GM21529 (cell line): ENCODE data around the gene WFIKKN1.

Source experiments
- ATAC-seq: cut with Tn5 transposase; IDR thresholded peaks from one replicate; pipeline ENCODE4 v1.9.1; 2021; ENCODE audit not compliant: unreplicated experiment

WFIKKN1 gene, protein sequence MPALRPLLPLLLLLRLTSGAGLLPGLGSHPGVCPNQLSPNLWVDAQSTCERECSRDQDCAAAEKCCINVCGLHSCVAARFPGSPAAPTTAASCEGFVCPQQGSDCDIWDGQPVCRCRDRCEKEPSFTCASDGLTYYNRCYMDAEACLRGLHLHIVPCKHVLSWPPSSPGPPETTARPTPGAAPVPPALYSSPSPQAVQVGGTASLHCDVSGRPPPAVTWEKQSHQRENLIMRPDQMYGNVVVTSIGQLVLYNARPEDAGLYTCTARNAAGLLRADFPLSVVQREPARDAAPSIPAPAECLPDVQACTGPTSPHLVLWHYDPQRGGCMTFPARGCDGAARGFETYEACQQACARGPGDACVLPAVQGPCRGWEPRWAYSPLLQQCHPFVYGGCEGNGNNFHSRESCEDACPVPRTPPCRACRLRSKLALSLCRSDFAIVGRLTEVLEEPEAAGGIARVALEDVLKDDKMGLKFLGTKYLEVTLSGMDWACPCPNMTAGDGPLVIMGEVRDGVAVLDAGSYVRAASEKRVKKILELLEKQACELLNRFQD

DNA sequence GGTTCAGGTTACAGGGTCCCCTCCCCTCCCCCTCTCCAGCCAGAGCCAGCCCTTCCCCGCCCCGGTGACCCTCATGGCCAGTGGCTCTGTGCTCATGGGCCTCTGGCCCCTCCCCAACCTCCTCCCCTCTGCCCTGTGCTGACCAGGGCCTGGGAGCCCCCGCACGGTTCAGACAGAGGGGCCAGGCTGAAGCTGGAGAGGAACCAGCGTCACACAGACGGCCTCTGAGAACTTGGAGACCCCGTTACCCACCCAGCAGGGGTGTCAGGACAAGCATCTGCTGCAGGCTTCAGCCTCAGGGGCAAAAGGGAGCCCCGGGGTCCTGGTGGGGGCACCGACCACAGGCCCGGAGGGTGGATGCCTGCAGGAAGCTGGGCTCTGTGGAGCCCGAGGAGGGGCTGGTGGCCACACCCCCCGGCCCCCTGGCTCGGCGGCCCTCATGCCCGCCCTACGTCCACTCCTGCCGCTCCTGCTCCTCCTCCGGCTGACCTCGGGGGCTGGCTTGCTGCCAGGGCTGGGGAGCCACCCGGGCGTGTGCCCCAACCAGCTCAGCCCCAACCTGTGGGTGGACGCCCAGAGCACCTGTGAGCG, at the start of gene WFIKKN1:
WFIKKN1 (plus strand) TSS at position 171 of the 591 bp plus-strand sequence; CDS start at position 440, 269 bp downstream.
- no peak for ATAC-seq

DNA sequence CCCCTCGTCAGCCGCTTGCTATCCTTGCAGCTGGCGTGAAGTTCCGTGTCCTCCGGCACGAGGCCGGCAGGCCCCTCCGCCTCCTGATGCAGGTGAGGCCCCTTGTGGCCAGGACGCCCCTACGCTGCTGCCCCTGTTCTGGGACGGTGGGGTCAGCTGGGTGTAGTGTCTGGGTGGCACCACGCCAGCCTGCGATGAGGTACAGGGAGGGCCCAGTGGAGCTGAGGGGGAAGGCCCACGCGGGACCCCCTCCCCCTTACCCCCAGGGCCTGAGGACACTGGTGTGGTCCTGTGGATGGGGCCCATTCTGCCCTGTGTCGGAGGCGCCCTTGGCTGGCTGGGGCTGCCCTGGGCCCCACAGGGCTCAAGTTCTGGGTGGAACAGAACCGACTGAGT, 48.6 kb upstream of the WFIKKN1 start:
- ATAC-seq, result no peak

DNA sequence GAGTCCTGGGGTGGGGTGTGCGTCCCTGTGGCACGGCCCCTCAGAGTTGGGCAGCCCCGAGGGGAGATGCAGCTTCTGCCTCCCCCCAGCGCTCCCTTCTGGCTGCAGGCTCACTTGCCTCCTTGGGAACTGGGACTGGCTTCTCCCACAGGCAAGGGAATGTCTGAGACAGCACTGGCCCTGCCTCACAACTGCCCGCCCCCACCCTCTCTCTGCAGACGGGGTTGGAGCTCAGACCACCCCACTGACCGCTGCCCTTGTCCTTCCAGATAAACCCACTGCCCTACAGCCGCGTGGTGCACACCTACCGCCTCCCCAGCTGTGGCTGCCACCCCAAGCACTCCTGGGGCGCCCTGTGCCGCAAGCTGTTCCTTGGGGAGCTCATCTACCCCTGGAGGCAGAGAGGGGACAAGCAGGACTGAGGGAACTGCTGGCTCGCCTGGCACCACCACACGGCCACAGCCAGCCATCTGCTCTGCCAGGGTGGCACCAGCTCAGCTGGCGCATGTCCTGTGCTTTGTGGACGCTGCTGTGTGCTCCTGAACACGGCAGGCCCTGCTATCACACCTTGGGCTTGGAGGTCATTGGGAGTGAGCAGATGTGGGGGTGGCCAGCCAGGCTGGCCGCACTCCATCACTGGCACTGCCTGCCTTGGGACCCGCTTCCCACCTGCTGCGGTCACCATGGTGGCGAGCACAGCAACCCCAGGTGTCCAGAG, 48.0 kb upstream of the WFIKKN1 start:
- no peak for ATAC-seq

DNA sequence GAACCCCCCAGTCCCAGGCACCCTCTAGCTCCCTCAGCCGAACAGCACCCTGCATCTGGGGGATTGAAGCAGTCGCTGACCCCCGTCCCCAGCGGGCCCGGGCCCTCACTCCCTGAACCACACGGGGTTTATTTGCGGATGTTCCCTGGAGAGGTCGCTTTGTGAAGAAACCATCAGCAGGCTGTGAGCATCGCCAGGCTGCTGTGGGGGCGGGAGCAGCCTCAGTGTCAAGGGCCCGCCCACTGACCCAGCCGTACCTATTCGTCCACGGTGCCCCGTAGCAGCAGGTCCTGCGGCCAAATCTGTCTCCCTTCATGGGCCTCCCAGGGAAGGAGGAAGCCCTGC, 47.3 kb upstream of the WFIKKN1 start:
- ATAC-seq, result no peak

DNA sequence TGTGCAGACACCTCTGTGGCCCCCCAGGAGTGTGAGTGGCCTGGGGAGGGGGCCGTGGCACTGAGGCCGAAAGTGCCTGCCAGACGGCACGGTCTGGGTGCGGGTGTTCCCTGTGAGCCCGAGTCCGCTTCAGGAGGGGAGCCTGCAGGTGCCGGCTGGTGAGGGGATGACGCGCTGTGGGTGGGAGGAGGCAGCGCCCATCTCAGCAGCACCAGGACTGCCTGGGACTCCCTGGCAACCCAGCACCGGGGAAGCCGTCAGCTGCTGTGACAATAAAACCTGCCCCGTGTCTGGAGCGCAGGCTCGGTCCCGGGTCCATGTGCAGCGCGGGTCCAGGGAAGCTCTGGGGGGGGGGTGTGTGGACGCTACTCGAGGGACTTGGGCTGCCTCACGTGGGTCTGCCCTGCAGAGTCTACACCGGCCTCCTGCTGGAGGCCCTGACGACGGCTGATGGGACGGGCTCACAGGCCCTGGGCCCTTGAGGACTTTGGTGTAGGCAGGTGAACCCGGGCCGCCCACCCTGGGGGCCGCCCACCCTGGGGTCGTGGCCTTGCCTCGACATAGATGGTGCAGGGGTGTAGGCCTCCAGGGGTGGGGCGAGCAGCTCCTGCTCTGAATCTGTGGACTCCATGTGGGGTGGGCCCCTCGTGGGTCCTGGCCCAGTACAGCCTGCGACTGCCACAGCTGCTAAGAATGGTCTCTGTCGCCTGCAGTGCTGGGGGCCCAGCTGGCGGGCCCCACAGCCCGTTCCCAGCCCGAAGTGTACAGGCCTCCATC, 46.8 kb upstream of the WFIKKN1 start:
- no peak for ATAC-seq

DNA sequence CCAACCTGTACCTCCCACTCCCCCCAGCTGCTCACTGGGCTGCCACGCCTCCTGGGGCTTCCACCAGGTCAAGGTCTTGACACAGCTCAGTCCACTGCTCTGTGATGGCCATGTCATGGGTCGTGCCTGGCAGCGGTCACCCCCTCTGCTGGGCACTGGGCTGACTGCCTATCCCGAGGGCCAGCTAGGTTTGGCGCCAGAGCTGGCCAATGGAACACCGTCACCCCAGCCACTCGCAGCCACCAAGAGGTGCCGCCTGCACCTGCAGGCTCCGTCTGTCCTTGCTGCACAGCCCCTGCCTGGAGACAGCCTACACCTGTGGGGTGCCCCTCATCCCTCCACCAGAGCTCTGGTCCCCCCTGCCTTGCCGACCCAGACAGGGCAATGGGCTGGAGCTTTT, 45.4 kb upstream of the WFIKKN1 start:
- ATAC-seq, result no peak

DNA sequence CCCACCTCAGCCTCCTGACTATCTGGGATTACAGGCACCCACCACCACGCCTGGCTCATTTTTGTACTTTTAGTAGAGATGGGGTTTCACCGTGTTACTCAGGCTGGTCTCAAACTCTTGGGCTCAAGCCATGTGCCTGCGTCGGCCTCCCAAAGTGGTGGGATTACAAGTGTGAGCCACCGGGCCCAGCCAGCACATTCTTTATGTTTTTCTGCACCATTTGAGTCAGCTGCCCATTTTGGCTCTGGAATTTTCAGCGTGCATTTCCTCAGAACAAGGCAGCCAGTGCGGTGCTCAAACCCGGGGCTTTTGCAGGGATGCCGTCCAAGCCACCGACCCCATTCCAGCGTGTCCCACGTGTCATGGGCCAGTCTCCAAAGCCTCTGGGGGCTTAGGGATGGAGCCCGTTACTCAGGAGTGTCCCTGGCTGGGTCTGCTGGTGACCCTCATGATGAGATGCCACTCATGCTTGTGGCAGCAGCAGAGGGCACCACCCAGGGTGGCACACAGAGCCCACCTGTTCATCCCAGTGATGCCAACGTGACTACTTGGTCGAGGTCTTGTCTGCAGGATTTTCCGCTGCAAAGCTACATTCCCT, 44.6 kb upstream of the WFIKKN1 start:
- no peak for ATAC-seq

DNA sequence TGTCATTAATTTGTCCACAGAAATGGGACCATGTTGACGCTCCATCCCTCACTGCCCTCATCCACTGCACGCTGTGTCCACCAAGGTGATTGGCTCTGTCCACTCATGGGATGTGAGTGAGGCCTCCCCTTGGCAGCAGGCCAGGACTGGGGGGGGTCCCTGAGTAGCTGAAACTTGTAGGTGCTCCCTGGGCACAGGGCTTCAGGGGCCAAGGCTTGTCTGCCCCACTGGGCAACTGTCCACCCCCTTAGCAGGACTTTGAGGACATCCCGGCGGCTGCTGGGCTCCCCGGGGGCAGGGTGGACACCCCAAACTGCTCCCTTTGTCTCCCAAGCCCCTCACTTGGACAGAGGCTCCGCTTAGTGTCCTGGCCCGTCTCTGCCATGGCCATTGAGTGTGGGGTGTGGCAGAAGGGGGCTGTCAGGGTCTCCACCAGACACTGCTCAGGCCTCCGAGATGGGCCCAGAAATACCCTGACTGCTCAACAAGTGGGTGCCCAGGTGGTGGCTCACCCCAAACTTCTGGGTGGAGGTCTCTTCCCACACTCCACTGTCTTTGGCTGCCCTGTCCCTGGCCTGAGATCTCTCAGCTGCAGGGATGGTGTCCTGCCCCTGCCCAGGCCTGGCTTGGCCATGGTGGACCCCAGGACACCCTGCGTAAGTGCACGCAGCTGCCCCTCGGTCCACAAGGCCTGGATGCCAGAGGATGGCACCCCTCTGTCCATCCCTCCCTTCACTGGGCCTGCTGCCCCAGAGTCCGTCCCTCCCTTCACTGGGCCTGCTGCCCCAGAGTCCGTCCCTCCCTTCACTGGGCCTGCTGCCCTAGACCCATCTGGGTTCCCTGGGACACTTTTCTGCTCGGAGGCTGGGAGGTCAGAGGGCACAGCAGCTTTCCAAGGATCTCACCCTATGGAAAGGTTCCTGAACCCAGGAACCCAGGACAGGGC, 43.9 kb upstream of the WFIKKN1 start:
- ATAC-seq, result no peak

DNA sequence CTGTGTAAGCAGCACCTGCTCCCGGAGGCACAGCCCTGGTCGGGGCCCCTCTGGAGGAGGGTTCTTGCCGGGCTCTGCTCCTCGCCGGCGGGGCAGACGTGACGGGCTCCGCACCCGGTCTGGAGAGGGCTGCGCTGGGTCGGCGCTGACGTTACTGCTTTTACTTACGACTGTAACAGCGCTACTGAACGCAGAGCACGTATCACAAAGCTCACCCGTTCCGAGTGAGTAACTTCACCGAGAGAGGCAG, 42.2 kb upstream of the WFIKKN1 start:
- ATAC-seq, result peak; percentile 7

DNA sequence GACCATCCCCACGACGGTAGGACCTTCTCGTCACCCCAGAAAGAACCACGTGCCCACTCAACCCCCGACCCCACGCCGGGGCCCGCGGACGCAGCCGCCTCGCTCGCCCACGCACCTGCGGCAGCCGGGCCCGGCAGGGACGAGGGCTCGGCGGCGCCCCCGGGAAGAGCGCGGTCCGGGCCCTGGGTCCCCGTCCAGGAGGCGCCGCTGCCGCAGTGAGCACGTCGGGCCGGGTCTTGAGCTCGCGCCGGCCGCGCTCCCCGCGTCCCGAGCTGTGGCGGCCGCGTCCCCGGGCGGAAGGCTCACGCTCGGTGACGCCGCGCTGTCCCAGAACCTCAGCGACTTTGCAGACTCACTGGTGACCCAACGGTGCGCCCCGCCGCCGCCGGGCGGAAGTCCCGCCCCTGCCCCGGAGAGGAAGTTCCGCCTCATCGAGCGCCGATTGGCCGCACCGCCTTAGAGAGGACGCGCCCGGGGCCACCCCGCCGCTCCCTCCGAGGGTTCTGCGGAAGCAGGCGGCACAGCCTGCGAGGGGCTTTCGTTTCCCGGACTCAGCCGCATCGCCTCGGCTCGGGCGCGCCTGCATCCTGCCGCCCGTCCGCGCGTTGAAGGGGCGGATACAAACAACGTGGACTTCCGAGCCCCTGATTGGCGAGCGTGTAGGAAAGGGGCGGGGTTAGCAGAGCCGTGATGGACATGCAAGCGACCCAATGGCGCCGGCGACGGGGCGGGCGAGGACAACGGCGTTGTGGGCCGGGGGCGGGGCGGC, 41.7 kb upstream of the WFIKKN1 start:
- ATAC-seq, result peak; percentile 70

DNA sequence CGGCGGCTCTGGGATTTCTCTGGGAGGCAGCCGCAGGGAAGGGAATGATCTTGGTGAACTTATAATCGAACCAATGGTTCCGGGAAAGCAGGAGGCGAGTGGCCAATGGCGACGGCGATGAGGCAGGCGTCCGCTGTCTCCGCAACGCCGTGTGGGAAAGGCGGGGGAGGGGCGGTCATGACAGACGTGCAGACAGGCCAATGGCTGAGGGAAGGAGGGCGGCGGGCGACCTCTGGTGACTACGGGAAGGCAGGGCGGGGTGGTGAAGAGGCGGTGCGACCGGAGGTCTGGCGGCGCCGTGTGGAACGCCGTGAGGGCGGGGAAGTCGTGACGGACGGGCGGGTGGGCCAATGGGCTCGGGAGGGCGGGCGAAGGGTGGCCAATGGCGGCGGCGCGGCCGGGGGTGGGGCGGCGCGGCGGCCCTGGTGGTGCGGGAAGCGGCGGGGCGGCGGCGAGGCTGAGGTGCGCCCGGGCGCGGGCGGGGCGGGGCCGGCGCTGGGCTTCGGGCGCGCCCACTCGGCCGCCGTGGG, 41.1 kb upstream of the WFIKKN1 start, which contains the start of gene RAB40C:
RAB40C (plus strand) TSS at position 409 of the 530 bp plus-strand sequence. CDS start 226 bp downstream, outside the sequence.
- ATAC-seq, result peak; percentile 79

DNA sequence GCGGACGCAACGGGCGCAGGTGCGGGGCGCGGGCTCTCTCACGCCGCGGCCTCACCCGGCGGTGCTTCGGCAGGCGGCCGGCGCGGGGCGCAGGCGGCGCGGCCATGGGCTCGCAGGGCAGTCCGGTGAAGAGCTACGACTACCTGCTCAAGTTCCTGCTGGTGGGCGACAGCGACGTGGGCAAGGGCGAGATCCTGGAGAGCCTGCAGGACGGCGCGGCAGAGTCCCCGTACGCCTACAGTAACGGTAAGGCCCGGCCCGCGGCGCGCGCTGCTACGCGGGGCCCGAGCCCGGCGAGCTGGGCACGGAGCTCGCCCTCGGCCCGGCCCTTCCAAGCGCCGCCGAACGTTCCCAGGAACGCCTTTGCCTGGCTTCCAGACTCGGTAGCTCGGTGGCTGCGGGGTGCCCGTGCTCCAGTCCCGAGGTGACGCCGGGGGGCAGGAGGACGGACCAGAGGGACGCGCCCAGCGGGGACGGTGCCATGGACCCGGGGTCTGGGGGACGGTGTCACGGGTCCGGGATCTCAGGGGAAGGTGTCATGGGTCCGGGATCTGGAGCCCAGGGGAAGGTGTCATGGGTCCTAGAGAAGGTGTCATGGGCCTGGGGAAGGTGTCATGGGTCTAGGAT, 40.5 kb upstream of the WFIKKN1 start:
- ATAC-seq, result no peak

DNA sequence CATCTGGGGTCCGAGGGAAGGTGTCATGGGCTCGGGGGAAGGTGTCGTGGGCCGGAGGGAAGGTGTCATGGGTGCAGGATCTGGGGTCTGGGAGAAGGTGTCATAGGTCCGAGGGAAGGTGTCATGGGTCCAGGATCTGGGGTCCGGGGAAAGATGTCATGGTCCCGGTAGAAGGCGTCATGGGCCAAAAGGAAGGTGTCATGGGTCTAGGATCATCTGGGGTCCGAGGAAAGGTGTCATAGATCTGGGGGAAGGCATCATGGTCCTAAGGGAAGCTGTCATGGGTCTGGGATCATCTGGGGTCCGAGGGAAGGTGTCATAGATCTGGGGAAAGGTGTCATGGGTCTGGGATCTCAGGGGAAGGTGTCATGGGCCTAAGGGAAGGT, 40.0 kb upstream of the WFIKKN1 start:
- ATAC-seq, result no peak

DNA sequence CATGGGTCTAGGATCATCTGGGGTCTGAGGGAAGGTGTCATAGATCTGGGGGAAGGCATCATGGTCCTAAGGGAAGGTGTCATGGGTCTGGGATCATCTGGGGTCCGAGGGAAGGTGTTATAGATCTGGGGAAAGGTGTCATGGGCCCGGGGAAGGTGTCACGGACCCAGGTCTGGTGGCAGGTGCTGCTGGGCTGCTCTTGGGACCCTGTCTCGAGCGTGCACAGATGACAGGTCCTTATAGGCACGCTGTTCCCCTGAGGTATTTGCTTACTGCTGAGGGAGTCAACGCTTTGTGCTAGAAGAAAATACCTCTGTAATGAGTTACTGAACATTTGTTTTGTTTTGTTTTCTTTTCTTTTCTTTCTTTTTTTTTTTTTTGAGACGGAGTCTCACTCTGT, 39.6 kb upstream of the WFIKKN1 start:
- ATAC-seq, result no peak

DNA sequence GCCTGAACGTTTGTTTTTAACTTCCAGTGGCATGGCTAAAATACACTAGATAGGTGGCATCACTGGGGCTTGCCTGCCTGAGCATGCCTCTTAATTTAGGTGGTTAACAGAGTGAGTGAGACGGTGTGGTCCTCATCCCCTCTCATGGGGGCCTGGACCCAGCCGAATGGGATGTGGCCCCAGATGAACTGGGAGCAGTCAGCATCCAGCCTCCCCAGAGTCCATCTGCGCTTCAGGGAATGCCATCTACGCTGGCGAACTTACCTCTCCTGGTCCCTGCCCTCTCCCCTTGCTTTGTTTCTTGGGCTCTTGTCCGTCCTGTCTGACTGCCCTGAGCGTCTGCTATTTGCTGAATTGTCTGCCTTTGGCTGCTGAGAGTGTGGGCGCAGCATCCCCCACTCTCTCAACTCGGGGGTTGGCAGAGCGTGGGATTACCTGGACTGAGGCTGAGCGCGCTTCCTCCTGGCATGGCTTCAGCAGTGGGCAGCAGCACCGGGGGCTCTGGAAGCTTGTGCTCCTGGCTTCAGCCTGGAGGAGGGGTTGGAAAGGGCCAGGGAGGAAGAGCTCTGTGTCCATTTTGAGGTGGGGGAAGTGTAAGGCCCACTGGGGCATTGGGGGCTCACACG, 38.8 kb upstream of the WFIKKN1 start:
- ATAC-seq, result no peak

DNA sequence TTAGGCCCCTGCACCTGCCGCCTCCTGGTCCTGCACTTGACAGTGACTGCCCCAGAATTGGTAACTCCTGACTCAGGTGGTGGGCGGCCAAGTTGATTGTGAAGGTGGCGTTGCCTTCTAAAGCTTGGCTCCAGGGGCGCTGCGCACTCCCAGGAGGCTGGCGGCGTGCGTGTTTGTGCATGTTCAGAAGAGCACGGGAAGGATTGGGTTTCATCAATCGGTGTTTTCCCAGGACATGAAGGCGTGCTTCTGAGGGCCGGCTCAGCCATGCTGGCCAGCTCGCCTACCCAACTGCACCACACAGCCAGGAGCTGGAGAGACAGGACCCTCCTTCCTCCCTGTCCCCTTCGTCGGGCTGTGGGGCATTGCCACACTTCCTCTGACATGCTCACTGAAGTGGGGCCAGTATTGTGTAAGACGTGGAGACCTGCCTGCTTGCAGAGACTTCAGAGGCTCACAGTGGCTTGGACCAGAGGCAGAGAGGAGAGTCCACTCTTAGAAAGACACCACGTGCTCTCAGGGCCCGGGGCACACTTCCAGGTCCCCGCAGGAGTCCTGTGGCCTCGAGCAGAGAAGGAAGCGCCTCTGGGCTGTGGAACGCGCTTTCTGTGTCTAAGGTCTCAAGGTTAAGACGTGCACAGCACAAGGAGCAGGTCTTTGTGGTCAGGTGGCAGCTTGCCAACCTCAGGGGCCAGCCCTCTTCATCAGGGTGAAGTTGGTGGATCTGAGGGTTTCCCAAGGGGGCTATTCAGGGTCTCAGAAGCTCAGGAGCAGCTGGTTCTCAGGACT, 38.1 kb upstream of the WFIKKN1 start:
- ATAC-seq, result no peak

DNA sequence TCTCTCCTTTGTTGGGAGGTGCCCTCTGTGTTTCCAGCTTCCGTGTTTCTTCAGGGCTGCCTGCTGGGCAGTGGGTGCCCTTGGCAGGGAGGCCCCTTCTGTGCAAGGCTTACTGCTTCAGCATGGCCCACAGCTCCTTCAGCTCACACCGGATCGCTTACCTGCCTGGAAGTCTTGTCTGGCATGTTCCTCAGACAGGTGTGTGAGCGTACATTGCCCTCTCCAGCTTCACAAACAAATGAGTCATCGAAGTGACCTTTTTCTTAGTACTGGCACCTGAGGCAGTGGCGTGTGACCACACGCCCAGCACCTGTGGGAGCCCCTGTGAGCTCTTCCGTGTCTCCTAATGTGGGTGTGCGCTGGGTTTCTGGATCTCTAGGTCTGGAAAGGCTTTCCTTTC, 37.4 kb upstream of the WFIKKN1 start:
- ATAC-seq, result no peak
